Umbilical cord (tissue), 2 donors: ENCODE results near the gene NECAB2. TPM values are rescaled to one million over a fixed set of nuclear protein-coding genes. Genes with fewer than 3 reads are reported as not detected.
"Not testable (repeated sequence)": the region's sequence is repeated elsewhere in the genome, so short reads cannot be mapped to it uniquely, and the experiment has no call there.

ENCODE experiments used
- DNase-seq: peaks from one replicate; pipeline ENCODE4 v3.0.0-alpha.2; 2015; ENCODE audit warnings: low spot score
- total RNA-seq: library from RNA; depleted of rRNA; stranded (reverse); fragments of >200 nt; gene quantifications from one replicate; pipeline ENCODE4 v1.2.3, GENCODE V29; 2014; ENCODE audit warnings: low replicate concordance; ENCODE audit not compliant: insufficient read depth

NECAB2 gene
- total RNA-seq, 1 donor from 2014 or later = 6.5 TPM

GRCh38 chr16:83935858-83936255 is 32.2 kb upstream of the NECAB2 start:
- no peak for DNase-seq

GRCh38 chr16:83936581-83937165 is 31.4 kb upstream of the NECAB2 start:
- no peak for DNase-seq

GRCh38 chr16:83937267-83937666 is 30.8 kb upstream of the NECAB2 start:
- DNase-seq = no peak

GRCh38 chr16:83937922-83938885 is 29.8 kb upstream of the NECAB2 start:
- DNase-seq = no peak

- DNase-seq = no peak
These were observed 28.7 kb upstream of the NECAB2 start for GRCh38 chr16:83939266-83939855.

GRCh38 chr16:83940119-83940518 is 27.9 kb upstream of the NECAB2 start:
- no peak for DNase-seq

- no peak for DNase-seq
These were observed 27.2 kb upstream of the NECAB2 start for GRCh38 chr16:83940630-83941378.

GRCh38 chr16:83941546-83941945 is 26.5 kb upstream of the NECAB2 start:
- not testable (repeated sequence) for DNase-seq

- DNase-seq = no peak
These were observed 26.0 kb upstream of the NECAB2 start for GRCh38 chr16:83942074-83942473.

- no peak for DNase-seq
These were observed 25.1 kb upstream of the NECAB2 start for GRCh38 chr16:83942815-83943515.

GRCh38 chr16:83943516-83944050 is 24.5 kb upstream of the NECAB2 start:
- DNase-seq = no peak

- DNase-seq = no peak
These were observed 22.5 kb upstream of the NECAB2 start for GRCh38 chr16:83945587-83945986.

- no peak for DNase-seq
These were observed 21.8 kb upstream of the NECAB2 start for GRCh38 chr16:83946154-83946780.

GRCh38 chr16:83946781-83947566 is 21.1 kb upstream of the NECAB2 start:
- DNase-seq = no peak

GRCh38 chr16:83947642-83948234 is 20.3 kb upstream of the NECAB2 start:
- no peak for DNase-seq

- no peak for DNase-seq
These were observed 18.9 kb upstream of the NECAB2 start for GRCh38 chr16:83948914-83949723.

GRCh38 chr16:83949724-83950001 is 18.4 kb upstream of the NECAB2 start:
- DNase-seq = no peak

- not testable (repeated sequence) for DNase-seq
These were observed 17.1 kb upstream of the NECAB2 start for GRCh38 chr16:83950862-83951399.
